Measurements from ENCODE around the gene PDLIM1. TPM values are rescaled to one million over a fixed set of nuclear protein-coding genes. Genes with fewer than 3 reads are reported as not detected.

Gene PDLIM1
- total RNA-seq, 1 donor from 2014 or later = 2.9 TPM

Other genes with a start within 250 kb of the PDLIM1 start
- 0.09 and 0.46 TPM in 2 replicates for gene CYP2C8, start 221.5 kb downstream of the PDLIM1 start, total RNA-seq
- gene ACSM6, start 96.8 kb downstream of the PDLIM1 start, total RNA-seq = not detected in 2 replicates